ENCODE measurements around the gene TXNRD3. TPM values are rescaled to one million over a fixed set of nuclear protein-coding genes. Genes with fewer than 3 reads are reported as not detected.

The TXNRD3 gene
- polyA plus RNA-seq, 1 of the 3 experiments (the other 2 are of a cell fraction), result 4.7 TPM

DNA sequence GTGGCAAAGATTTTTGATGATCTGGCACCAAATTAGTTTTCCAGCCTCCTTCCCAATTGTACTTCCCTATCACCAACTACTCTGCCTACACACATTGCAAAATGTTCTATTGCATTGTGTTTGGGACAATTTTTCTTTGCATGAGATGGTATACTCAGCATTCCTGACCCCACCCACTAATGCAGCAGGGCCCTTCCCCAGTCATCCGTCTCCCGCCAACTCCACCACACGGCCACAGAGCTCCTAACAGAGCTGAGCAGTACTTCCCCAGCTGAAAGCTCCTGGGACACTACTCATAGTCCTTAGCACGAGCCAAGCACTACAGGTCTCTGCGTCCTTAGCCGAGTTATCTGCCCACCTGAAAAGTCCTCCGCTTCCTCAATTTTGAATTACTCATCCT lies 34.2 kb downstream of the TXNRD3 start:
- WGBS (ENCODE audit: low lambda C conversion rate), result 65% methylated on average over 7 of the region's 7 CpGs
- TF ChIP-seq TCF12 (IDR thresholded peaks at IDR 0.05) (no peak), RFX5 (IDR thresholded peaks at IDR 0.05; ENCODE audit: low read length) (no peak), MEF2A (IDR thresholded peaks at IDR 0.05; ENCODE audit: borderline replicate concordance, low read depth) (no peak), ELF1 (IDR thresholded peaks at IDR 0.05) (no peak), POLR2AphosphoS5 (IDR thresholded peaks at IDR 0.05; ENCODE audit: low read depth, low read length) (no peak), GABPA (IDR thresholded peaks at IDR 0.05; ENCODE audit: low read depth) (no peak), FOXJ3 (CRISPR knock-in tag; IDR thresholded peaks at IDR 0.05) (no peak), NRF1 (IDR thresholded peaks at IDR 0.05; ENCODE audit: low read depth, low read length) (no peak), CHD2 (IDR thresholded peaks at IDR 0.05; ENCODE audit: low read length, partially characterized antibody) (no peak), EP300 (IDR thresholded peaks at IDR 0.05; ENCODE audit: borderline replicate concordance in 1 of 2, low read depth in 1 of 2, low read length in 1 of 2) (no peak), RXRA (IDR thresholded peaks at IDR 0.05; ENCODE audit: borderline replicate concordance, low read depth) (no peak), FOSL2 (IDR thresholded peaks at IDR 0.05; ENCODE audit: borderline replicate concordance, low read depth) (no peak), RCOR1 (IDR thresholded peaks at IDR 0.05; ENCODE audit: low read length) (no peak), GATA2 (CRISPR knock-in tag; IDR thresholded peaks at IDR 0.05) (no peak), JUND (IDR thresholded peaks at IDR 0.05) (no peak)
- TF ChIP-seq, protein P1, sequence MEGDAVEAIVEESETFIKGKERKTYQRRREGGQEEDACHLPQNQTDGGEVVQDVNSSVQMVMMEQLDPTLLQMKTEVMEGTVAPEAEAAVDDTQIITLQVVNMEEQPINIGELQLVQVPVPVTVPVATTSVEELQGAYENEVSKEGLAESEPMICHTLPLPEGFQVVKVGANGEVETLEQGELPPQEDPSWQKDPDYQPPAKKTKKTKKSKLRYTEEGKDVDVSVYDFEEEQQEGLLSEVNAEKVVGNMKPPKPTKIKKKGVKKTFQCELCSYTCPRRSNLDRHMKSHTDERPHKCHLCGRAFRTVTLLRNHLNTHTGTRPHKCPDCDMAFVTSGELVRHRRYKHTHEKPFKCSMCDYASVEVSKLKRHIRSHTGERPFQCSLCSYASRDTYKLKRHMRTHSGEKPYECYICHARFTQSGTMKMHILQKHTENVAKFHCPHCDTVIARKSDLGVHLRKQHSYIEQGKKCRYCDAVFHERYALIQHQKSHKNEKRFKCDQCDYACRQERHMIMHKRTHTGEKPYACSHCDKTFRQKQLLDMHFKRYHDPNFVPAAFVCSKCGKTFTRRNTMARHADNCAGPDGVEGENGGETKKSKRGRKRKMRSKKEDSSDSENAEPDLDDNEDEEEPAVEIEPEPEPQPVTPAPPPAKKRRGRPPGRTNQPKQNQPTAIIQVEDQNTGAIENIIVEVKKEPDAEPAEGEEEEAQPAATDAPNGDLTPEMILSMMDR (IDR thresholded peaks at IDR 0.05), result no peak
- TF ChIP-seq, protein P2, sequence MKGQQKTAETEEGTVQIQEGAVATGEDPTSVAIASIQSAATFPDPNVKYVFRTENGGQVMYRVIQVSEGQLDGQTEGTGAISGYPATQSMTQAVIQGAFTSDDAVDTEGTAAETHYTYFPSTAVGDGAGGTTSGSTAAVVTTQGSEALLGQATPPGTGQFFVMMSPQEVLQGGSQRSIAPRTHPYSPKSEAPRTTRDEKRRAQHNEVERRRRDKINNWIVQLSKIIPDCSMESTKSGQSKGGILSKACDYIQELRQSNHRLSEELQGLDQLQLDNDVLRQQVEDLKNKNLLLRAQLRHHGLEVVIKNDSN (IDR thresholded peaks at IDR 0.05; ENCODE audit: borderline replicate concordance, low read depth), result no peak
- Histone ChIP-seq H3K4me2 (peak overlapping the region; percentile 58), H3K4me3 (ENCODE audit: low read depth in 2 of 2, low read length in 1 of 2) (0 out of 4 replicates have a peak overlapping the region, but pooled peaks of 1 of the 2 experiments have one; percentile 21), H3K27ac (ENCODE audit: low read depth in 2 of 2, low read length in 1 of 2) (peak overlapping the region; percentile 76 to 91; a peak in 3 of 4 replicates), H3K36me3 (replicated peaks in 1 of 2; ENCODE audit: control insufficient read depth in 1 of 2, insufficient read depth in 2 of 2, low read length in 1 of 2) (peaks cover 2 to 28% of the 10 kb centered on the region in 2 experiments), H2AFZ (ENCODE audit: low read depth) (no peak overlapping the region), H3K9me2 (no peaks in the 10 kb centered on the region), H3K27me3 (ENCODE audit: insufficient read depth) (no peaks in the 10 kb centered on the region), H3K79me2 (ENCODE audit: insufficient read depth) (no peaks in the 10 kb centered on the region), H3K9ac (no peak overlapping the region), H3F3A (replicated peaks; ENCODE audit: insufficient read depth) (peaks cover 29% of the 10 kb centered on the region), H4K20me1 (ENCODE audit: insufficient read depth) (no peaks in the 10 kb centered on the region), H3K4me1 (ENCODE audit: control insufficient read depth in 1 of 2, insufficient read depth in 2 of 2, low read depth in 1 of 2, low read length in 1 of 2) (peaks cover 3 to 27% of the 10 kb centered on the region in 2 experiments; a peak in 3 of 4 replicates), H3K9me3 (no peaks in the 10 kb centered on the region; the same call in 1 of the 2 replicates)
- ChIA-PET CTCF (interaction anchor here (0.6 to 1.0 kb wide), 2 partner anchors 11 to 124 kb away, joined by 3 to 4 read pairs; no protein-coding TSS in a partner anchor), POLR2A (no interaction called here)
- no peak for DNase-seq

DNA sequence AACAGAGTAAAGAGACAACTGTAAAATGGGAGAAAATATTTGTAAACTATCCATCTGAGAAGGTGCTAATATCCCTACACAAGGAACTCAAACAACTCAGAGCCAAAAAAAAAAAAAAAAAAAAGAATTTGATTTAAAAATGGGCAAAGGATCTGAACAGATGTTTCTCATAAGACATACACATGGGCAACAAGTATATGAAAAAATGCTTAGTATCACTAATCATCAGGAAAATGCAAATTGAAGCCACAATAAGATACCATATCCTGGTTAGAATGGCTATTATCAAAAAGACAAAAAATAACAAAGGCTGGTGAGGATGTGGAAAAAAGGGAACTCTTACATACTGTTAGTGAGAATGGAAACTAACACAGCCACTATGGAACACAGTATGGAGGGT lies 36.2 kb downstream of the TXNRD3 start:
- Histone ChIP-seq H3K9me2 (no peaks in the 10 kb centered on the region), H3F3A (replicated peaks; ENCODE audit: insufficient read depth) (peaks cover 29% of the 10 kb centered on the region), H2AFZ (ENCODE audit: low read depth) (no peak overlapping the region), H3K27ac (ENCODE audit: low read depth in 2 of 2, low read length in 1 of 2) (peak overlapping the region in 1 of 2 experiments; percentile 12; a peak in 1 of 4 replicates), H3K9me3 (no peaks in the 10 kb centered on the region; the same call in 1 of the 2 replicates), H3K9ac (no peak overlapping the region), H3K4me1 (ENCODE audit: control insufficient read depth in 1 of 2, insufficient read depth in 2 of 2, low read depth in 1 of 2, low read length in 1 of 2) (peaks cover 5 to 27% of the 10 kb centered on the region in 2 experiments), H3K4me3 (ENCODE audit: low read depth in 2 of 2, low read length in 1 of 2) (no peak overlapping the region), H3K79me2 (ENCODE audit: insufficient read depth) (no peaks in the 10 kb centered on the region), H3K36me3 (replicated peaks in 1 of 2; ENCODE audit: control insufficient read depth in 1 of 2, insufficient read depth in 2 of 2, low read length in 1 of 2) (peaks cover 12 to 22% of the 10 kb centered on the region in 2 experiments), H3K27me3 (ENCODE audit: insufficient read depth) (no peaks in the 10 kb centered on the region), H3K4me2 (peak overlapping the region; percentile 12; the same call in 1 of the 2 replicates), H4K20me1 (ENCODE audit: insufficient read depth) (no peaks in the 10 kb centered on the region)
- no peak for DNase-seq
- TF ChIP-seq MEF2A (IDR thresholded peaks at IDR 0.05; ENCODE audit: borderline replicate concordance, low read depth), result no peak
- peak; percentile 83 for TF ChIP-seq TCF12 (IDR thresholded peaks at IDR 0.05)
- TF ChIP-seq NFIC (IDR thresholded peaks at IDR 0.05; ENCODE audit: borderline replicate concordance), result 0 out of 2 replicates have a peak, but pooled peaks have one; percentile 8
- ChIA-PET POLR2A (no interaction called here), CTCF (no interaction called here)
